Upper lobe of left lung (tissue), 6 donors: ENCODE data around the gene HDAC8. TPM values are rescaled to one million over a fixed set of nuclear protein-coding genes. Genes with fewer than 3 reads are reported as not detected.
A peak's percentile ranks its signal among the peaks of the same experiment; 100 is the strongest.

Experiments used
- ATAC-seq, 2 donors: fragments of 200-7000 bp; cut with Tn5 transposase; one replicate each; pipeline ENCODE4 v1.9.1; 2022; ENCODE audit warnings: mild to moderate bottlenecking in 2 of 2, moderate library complexity in 2 of 2; ENCODE audit not compliant: low FRiP score in 2 of 2
- DNase-seq, 2 donors: peaks; one replicate each; pipeline ENCODE4 v3.0.0-alpha.2; 2019 to 2020
- H3K27ac ChIP-seq, 4 donors: fragments of 200-600 bp; sonication (generic); one replicate each; pipeline ENCODE4 v1.5.1; 2016 to 2019
- H3K27me3 ChIP-seq, 4 donors: fragments of 200-600 bp; sonication (generic); one replicate each; pipeline ENCODE4 v1.5.1; 2017 to 2019
- H3K36me3 ChIP-seq, 4 donors: fragments of 200-600 bp; sonication (generic); one replicate each; pipeline ENCODE4 v1.5.1; 2016 to 2019
- H3K4me1 ChIP-seq, 4 donors: fragments of 200-600 bp; sonication (generic); one replicate each; pipeline ENCODE4 v1.5.1; 2018 to 2019
- H3K4me3 ChIP-seq, 4 donors: fragments of 200-600 bp; sonication (generic); one replicate each; pipeline ENCODE4 v1.5.1; 2017 to 2019; ENCODE audit warnings: mild to moderate bottlenecking in 2 of 4, moderate library complexity in 1 of 4
- H3K9me3 ChIP-seq, 4 donors: fragments of 200-600 bp; sonication (generic); one replicate each; pipeline ENCODE4 v1.5.1; 2018 to 2019
- CTCF ChIP-seq, 6 experiments: fragments of 450-650 bp in 4 of 6; fragments of 200-600 bp in 2 of 6; sonication (generic) in 2 of 6; IDR thresholded peaks; one replicate each; pipeline ENCODE4 v1.5.1; 2016 to 2019; ENCODE audit warnings: antibody characterized with exemption in 6 of 6
- EP300 ChIP-seq, 4 donors: sonication (generic); formaldehyde crosslinking; IDR thresholded peaks; one replicate each; pipeline ENCODE4 v1.5.1; 2017; ENCODE audit warnings: antibody characterized with exemption in 4 of 4, control low read depth in 2 of 4
- POLR2A ChIP-seq, 4 donors: fragments of 450-650 bp; IDR thresholded peaks; one replicate each; pipeline ENCODE4 v1.5.1; 2016 to 2017; ENCODE audit warnings: antibody characterized with exemption in 4 of 4, mild to moderate bottlenecking in 2 of 4
- POLR2AphosphoS5 ChIP-seq, 2 donors: sonication (generic); formaldehyde crosslinking; IDR thresholded peaks; one replicate each; pipeline ENCODE4 v1.5.1; 2017; ENCODE audit warnings: antibody characterized with exemption in 2 of 2
- WGBS, 2 donors: methylation state at CpG; one replicate each; pipeline ENCODE4 v1.1.5; 2017 to 2018; 5-methylcytosine and 5-hydroxymethylcytosine counted together
- total RNA-seq, 6 donors: library from RNA; depleted of rRNA in 4 of 6; stranded (reverse); fragments of >200 nt in 4 of 6; gene quantifications; one replicate each; pipeline versions ENCODE4 v1.1.0 to v1.2.1, GENCODE V29; 2016 to 2021
- donor health status: DM: no; HTN: no; CAD: no; lungs with moderate emphysema.
- donor health status: DM: no; HTN: yes; CAD: no; lungs with severe emphysema.

Gene HDAC8
- total RNA-seq, 6 donors from 2014 or later: 21.5 to 56.6 (median 35.0) TPM

GRCh38 chrX:72306851-72307645, 265.6 kb downstream of the HDAC8 start:
- Histone ChIP-seq H3K4me3 (peak overlapping the region; percentile 25 to 57 (median 55)), H3K36me3 (no peaks in the 10 kb centered on the region), H3K9me3 (no peaks in the 10 kb centered on the region), H3K4me1 (peaks cover 10 to 52% (median 25%) of the 10 kb centered on the region in 4 donors), H3K27me3 (peaks cover 0 to 39% (median 0%) of the 10 kb centered on the region in 4 donors), H3K27ac (no peak overlapping the region)
- no peak for TF ChIP-seq POLR2AphosphoS5 (IDR thresholded peaks at IDR 0.05)
- no peak for TF ChIP-seq CTCF (IDR thresholded peaks at IDR 0.05)
- no peak for TF ChIP-seq EP300 (IDR thresholded peaks at IDR 0.05)
- TF ChIP-seq POLR2A (IDR thresholded peaks at IDR 0.05): no peak
- 6 to 8% methylated on average over 6 to 32 of the region's 56 CpGs for WGBS, 2 donors
- DNase-seq (peak; percentile 59 to 82), ATAC-seq (peak; percentile 71 to 86)

GRCh38 chrX:72306085-72306801, 266.4 kb downstream of the HDAC8 start:
- Histone ChIP-seq H3K9me3 (no peaks in the 10 kb centered on the region), H3K27me3 (peaks cover 0 to 39% (median 0%) of the 10 kb centered on the region in 4 donors), H3K27ac (no peak overlapping the region), H3K36me3 (no peaks in the 10 kb centered on the region), H3K4me3 (peak overlapping the region; percentile 24 to 57 (median 55)), H3K4me1 (peaks cover 10 to 52% (median 25%) of the 10 kb centered on the region in 4 donors)
- TF ChIP-seq EP300 (IDR thresholded peaks at IDR 0.05): no peak
- ATAC-seq (no peak), DNase-seq (peak in 1 of 2 donors; percentile 82)
- 16% methylated on average over 14 of the region's 92 CpGs; no CpG with 5 or more reads in 1 of the 2 donors for WGBS, 2 donors

- no peak for TF ChIP-seq POLR2AphosphoS5 (IDR thresholded peaks at IDR 0.05)
- no peak for TF ChIP-seq EP300 (IDR thresholded peaks at IDR 0.05)
- TF ChIP-seq CTCF (IDR thresholded peaks at IDR 0.05): no peak
- H3K9me3 ChIP-seq: no peaks in the 10 kb centered on the region
- H3K27ac ChIP-seq: no peak within 1 kb of the TSS
- peak within 1 kb of the TSS; percentile 24 to 57 (median 55) for H3K4me3 ChIP-seq
- H3K36me3 ChIP-seq: no peaks in the 10 kb centered on the region
- WGBS, 2 donors: 12% methylated on average over 52 of the region's 68 CpGs; no CpG with 5 or more reads in 1 of the 2 donors
- ATAC-seq (peak in 1 of 2 donors; percentile 25), DNase-seq (peak in 1 of 2 donors; percentile 79)
- peaks cover 0 to 39% (median 0%) of the 10 kb centered on the region in 4 donors for H3K27me3 ChIP-seq
- peaks cover 10 to 52% (median 25%) of the 10 kb centered on the region in 4 donors for H3K4me1 ChIP-seq
Observed at GRCh38 chrX:72305286-72306084, 267.2 kb downstream of the HDAC8 start, which contains the start of gene CITED1. Gene CITED1, minus strand, starts transcription at chrX:72305914. Its CDS starts 3,045 bp downstream, at chrX:72302869.

- TF ChIP-seq POLR2A (IDR thresholded peaks at IDR 0.05) (no peak), EP300 (IDR thresholded peaks at IDR 0.05) (no peak), POLR2AphosphoS5 (IDR thresholded peaks at IDR 0.05) (no peak)
- H3K4me3 ChIP-seq: peak overlapping the region in 3 of 4 donors; percentile 55 to 57 (median 55)
- H3K36me3 ChIP-seq: no peaks in the 10 kb centered on the region
- H3K4me1 ChIP-seq: peaks cover 10 to 52% (median 25%) of the 10 kb centered on the region in 4 donors
- H3K27me3 ChIP-seq: peaks cover 0 to 39% (median 0%) of the 10 kb centered on the region in 4 donors
- H3K27ac ChIP-seq: no peak overlapping the region
- no peaks in the 10 kb centered on the region for H3K9me3 ChIP-seq
- DNase-seq: peak in 1 of 2 donors; percentile 55
- WGBS, 2 donors: 8% methylated on average over 26 of the region's 26 CpGs; no CpG with 5 or more reads in 1 of the 2 donors
- no peak for ATAC-seq
Observed at GRCh38 chrX:72304877-72305276, 267.8 kb downstream of the HDAC8 start.

GRCh38 chrX:72301781-72302180, 270.9 kb downstream of the HDAC8 start:
- Histone ChIP-seq H3K27me3 (peaks cover 0 to 22% (median 0%) of the 10 kb centered on the region in 4 donors), H3K9me3 (no peaks in the 10 kb centered on the region), H3K4me3 (no peak overlapping the region), H3K4me1 (peaks cover 3 to 23% (median 12%) of the 10 kb centered on the region in 4 donors), H3K36me3 (no peaks in the 10 kb centered on the region), H3K27ac (no peak overlapping the region)
- WGBS, 2 donors: 82% methylated on average over 9 of the region's 9 CpGs; no CpG with 5 or more reads in 1 of the 2 donors
- TF ChIP-seq EP300 (IDR thresholded peaks at IDR 0.05) (no peak), POLR2A (IDR thresholded peaks at IDR 0.05) (no peak), CTCF (IDR thresholded peaks at IDR 0.05) (no peak), POLR2AphosphoS5 (IDR thresholded peaks at IDR 0.05) (no peak)
- DNase-seq: no peak
- ATAC-seq: no peak
